ENCODE measurements around the gene DDX31.

DNA sequence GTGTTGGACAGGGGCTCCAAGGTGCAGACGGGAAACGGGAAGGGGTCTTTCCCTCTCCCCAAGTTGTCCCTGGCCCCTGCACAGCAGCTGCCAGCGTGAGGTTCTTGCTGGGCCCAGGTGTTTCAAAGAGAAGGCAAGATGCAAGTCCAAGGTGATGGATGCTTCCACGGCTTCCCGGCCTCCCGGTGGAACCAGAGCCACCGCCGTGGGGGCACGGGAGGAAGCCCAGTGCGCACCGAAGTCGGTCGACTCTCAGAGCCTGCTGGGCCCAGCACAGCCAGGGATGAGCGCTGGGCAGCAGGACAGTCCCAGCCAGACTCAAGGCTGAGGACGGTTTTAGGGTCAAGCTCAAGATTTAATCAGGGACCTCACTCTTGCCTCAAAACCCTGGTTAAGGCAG, 112.6 kb downstream of the DDX31 start:
- TF ChIP-seq, protein P1, sequence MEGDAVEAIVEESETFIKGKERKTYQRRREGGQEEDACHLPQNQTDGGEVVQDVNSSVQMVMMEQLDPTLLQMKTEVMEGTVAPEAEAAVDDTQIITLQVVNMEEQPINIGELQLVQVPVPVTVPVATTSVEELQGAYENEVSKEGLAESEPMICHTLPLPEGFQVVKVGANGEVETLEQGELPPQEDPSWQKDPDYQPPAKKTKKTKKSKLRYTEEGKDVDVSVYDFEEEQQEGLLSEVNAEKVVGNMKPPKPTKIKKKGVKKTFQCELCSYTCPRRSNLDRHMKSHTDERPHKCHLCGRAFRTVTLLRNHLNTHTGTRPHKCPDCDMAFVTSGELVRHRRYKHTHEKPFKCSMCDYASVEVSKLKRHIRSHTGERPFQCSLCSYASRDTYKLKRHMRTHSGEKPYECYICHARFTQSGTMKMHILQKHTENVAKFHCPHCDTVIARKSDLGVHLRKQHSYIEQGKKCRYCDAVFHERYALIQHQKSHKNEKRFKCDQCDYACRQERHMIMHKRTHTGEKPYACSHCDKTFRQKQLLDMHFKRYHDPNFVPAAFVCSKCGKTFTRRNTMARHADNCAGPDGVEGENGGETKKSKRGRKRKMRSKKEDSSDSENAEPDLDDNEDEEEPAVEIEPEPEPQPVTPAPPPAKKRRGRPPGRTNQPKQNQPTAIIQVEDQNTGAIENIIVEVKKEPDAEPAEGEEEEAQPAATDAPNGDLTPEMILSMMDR (IDR thresholded peaks at IDR 0.05) = no peak
- no peak for TF ChIP-seq POLR2A (IDR thresholded peaks at IDR 0.05)

Measured in body of pancreas (tissue), 4 donors.